Gastrocnemius medialis (tissue), 4 donors: Measurements from ENCODE around the gene CACNA1D. TPM values are rescaled to one million over a fixed set of nuclear protein-coding genes. Genes with fewer than 3 reads are reported as not detected.

Source experiments
- ATAC-seq, 2 donors: fragments of 150-250 bp; one replicate each; pipeline ENCODE4 v1.9.1; 2016
- DNase-seq, 2 donors: peaks; one replicate each; pipeline ENCODE4 v3.0.0-alpha.2; 2019
- H3K27ac ChIP-seq, 4 donors: fragments of 200-600 bp; sonication (generic); 1 replicate in 1 of 4; 2 replicates in 3 of 4; pipeline ENCODE4 v1.5.1; 2016 to 2018; ENCODE audit warnings: mild to moderate bottlenecking in 2 of 4, moderate library complexity in 1 of 4
- H3K27me3 ChIP-seq, 3 donors: fragments of 200-600 bp; sonication (generic) in 2 of 3; 1 replicate in 1 of 3; 2 replicates in 2 of 3; pipeline versions ENCODE4 v1.5.1 to v1.6.0; 2016 to 2019; ENCODE audit warnings: mild to moderate bottlenecking in 1 of 3, moderate library complexity in 1 of 3
- H3K36me3 ChIP-seq, 2 donors: fragments of 200-600 bp; sonication (generic) in 1 of 2; one replicate each; pipeline ENCODE4 v1.5.1; 2017 to 2018
- H3K4me1 ChIP-seq, 2 donors: fragments of 200-600 bp; sonication (generic) in 1 of 2; one replicate each; pipeline ENCODE4 v1.5.1; 2016 to 2017; ENCODE audit warnings: mild to moderate bottlenecking in 2 of 2
- H3K4me3 ChIP-seq, 4 donors: fragments of 200-600 bp; sonication (generic) in 3 of 4; 1 replicate in 1 of 4; 2 replicates in 3 of 4; pipeline ENCODE4 v1.5.1; 2016 to 2019; ENCODE audit warnings: mild to moderate bottlenecking in 2 of 4
- H3K9me3 ChIP-seq, 3 donors: fragments of 200-600 bp; sonication (generic) in 2 of 3; 1 replicate in 1 of 3; 2 replicates in 2 of 3; pipeline ENCODE4 v1.5.1; 2016 to 2019
- POLR2A ChIP-seq, 2 donors: fragments of 450-650 bp; IDR thresholded peaks; one replicate each; pipeline ENCODE4 v1.6.1; 2017; ENCODE audit warnings: antibody characterized with exemption in 2 of 2, mild to moderate bottlenecking in 2 of 2, moderate library complexity in 2 of 2
- in situ Hi-C, 4 donors: fragments of 200-750 bp; cut with MboI; loops; one replicate each; pipeline versions ENCODE4 v1.15.0 to v1.8.0; 2017; ENCODE audit warnings: low sequenced_read_pairs in 4 of 4
- intact Hi-C: fragments of 100-400 bp; cut with DNase I; formaldehyde crosslinking; loops from one replicate; pipeline ENCODE4 v1.15.1; 2023; ENCODE audit warnings: low total_unique reads
- total RNA-seq, 4 donors: library from RNA; depleted of rRNA; stranded (reverse); fragments of >200 nt; gene quantifications; one replicate each; pipeline versions ENCODE4 v1.1.0 to v1.2.3, GENCODE V29; 2016
- TF ChIP-seq, protein P1 (sequence below), 5 experiments: fragments of 450-650 bp in 3 of 5; fragments of 200-600 bp in 2 of 5; sonication (generic) in 2 of 5; IDR thresholded peaks in 4 of 5; conservative IDR thresholded peaks in 1 of 5; 1 replicate in 4 of 5; 2 replicates in 1 of 5; pipeline ENCODE4 v1.5.1; 2016 to 2019; ENCODE audit warnings: antibody characterized with exemption in 5 of 5, mild to moderate bottlenecking in 3 of 5, moderate library complexity in 3 of 5

Gene CACNA1D
- total RNA-seq, 4 donors from 2014 or later = 0.18 to 0.34 TPM; not detected in 2

DNA sequence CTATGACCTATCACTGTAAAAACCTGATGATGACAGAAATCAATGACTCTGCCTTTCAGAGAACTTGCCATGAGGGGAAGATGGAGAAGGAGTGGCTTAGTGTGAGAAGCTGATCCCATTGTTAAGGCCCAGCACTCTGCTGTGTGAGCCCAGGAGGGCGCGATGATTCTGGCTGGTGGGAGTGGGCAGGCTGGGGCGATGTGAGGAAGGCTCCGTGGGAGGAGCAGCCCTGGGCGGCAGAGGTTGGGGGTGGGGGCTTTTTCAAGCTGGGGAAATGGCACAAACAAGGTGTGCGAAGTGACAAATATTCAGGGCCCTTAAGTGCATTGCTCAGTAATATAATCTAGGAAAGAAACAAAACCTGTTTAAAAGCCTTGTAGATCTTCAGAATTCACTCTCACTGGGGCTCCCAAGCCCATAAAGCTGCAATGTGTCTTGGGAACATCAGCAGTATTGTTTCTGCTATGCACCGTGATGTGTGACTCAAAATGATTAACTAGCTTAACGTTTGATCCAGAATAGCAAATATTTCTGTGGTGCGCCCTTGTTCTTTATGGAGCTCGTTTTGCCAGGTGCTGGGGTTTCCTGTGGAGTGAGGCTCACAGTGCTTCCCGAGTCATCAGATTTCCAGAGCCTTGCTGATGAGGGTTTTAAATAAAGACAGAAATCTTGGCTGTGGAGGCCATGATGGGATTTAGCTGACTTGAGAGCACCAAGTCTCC, 210.8 kb downstream of the CACNA1D start:
- Histone ChIP-seq H3K4me1 (peaks cover 0 to 3% of the 10 kb centered on the region in 2 donors), H3K36me3 (no peaks in the 10 kb centered on the region), H3K9me3 (no peaks in the 10 kb centered on the region), H3K27me3 (no peaks in the 10 kb centered on the region), H3K4me3 (no peak overlapping the region), H3K27ac (no peak overlapping the region)
- DNase-seq (no peak), ATAC-seq (no peak)
- in situ Hi-C loops = loop anchor here in 1 of 4 donors (10.0 to 25.0 kb wide), 2 partner anchors 318 to 410 kb away; no protein-coding TSS in a partner anchor
- intact Hi-C loops = no loop called here
- TF ChIP-seq POLR2A (IDR thresholded peaks at IDR 0.05) = no peak
- TF ChIP-seq, protein P1, sequence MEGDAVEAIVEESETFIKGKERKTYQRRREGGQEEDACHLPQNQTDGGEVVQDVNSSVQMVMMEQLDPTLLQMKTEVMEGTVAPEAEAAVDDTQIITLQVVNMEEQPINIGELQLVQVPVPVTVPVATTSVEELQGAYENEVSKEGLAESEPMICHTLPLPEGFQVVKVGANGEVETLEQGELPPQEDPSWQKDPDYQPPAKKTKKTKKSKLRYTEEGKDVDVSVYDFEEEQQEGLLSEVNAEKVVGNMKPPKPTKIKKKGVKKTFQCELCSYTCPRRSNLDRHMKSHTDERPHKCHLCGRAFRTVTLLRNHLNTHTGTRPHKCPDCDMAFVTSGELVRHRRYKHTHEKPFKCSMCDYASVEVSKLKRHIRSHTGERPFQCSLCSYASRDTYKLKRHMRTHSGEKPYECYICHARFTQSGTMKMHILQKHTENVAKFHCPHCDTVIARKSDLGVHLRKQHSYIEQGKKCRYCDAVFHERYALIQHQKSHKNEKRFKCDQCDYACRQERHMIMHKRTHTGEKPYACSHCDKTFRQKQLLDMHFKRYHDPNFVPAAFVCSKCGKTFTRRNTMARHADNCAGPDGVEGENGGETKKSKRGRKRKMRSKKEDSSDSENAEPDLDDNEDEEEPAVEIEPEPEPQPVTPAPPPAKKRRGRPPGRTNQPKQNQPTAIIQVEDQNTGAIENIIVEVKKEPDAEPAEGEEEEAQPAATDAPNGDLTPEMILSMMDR (IDR thresholded peaks at IDR 0.05 in 4 of 5, conservative IDR thresholded peaks at IDR 0.05 in 1 of 5) = no peak

DNA sequence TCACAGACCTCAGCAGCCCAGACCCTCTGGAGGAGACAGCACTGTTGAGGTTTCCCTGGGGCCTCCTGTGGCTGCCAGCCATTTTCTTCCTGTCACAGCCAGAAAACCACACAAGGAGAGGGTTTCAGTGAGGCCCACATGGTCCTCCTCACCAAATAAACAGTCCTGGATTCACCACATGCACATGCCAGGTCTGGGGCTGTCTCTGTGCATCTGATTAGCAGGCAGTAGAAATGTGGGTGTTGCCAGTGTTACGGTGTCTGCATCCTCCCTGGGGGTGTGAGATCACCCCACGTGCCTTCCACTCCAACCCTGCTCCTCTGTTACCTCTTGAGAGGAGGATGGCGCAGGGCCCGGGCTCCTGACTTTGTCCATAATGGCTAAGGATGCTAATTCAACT, 211.4 kb downstream of the CACNA1D start:
- Histone ChIP-seq H3K4me3 (no peak overlapping the region), H3K27ac (no peak overlapping the region), H3K36me3 (no peaks in the 10 kb centered on the region), H3K4me1 (peaks cover 0 to 3% of the 10 kb centered on the region in 2 donors), H3K27me3 (no peaks in the 10 kb centered on the region), H3K9me3 (no peaks in the 10 kb centered on the region)
- in situ Hi-C loops = loop anchor here in 1 of 4 donors (10.0 to 25.0 kb wide), 2 partner anchors 318 to 411 kb away; no protein-coding TSS in a partner anchor
- TF ChIP-seq, protein P1 (IDR thresholded peaks at IDR 0.05 in 4 of 5, conservative IDR thresholded peaks at IDR 0.05 in 1 of 5) = no peak
- TF ChIP-seq POLR2A (IDR thresholded peaks at IDR 0.05) = no peak
- ATAC-seq = no peak
- DNase-seq = no peak
- intact Hi-C loops = no loop called here

DNA sequence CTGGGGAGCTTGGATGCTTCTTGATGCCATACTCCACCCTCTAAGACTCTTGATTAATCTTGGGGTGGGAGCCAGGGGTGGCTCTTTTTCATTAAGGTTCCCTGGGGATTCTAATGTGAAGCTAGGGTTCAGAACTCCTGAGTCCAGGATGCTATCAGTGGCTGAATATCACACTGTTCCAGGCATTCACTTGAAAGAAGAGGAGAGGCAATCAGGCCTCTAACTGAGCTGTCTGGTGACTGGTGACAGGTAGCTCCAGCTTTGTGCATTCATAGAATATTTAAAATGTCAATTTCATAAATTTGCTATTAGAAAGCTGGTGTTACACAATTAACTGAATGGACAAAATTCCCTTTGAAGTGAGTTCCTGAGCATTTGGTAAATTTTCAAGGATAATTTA, 212.8 kb downstream of the CACNA1D start:
- intact Hi-C loops = no loop called here
- H3K36me3 ChIP-seq = no peaks in the 10 kb centered on the region
- TF ChIP-seq, protein P1 (IDR thresholded peaks at IDR 0.05 in 4 of 5, conservative IDR thresholded peaks at IDR 0.05 in 1 of 5) = no peak
- no peak for TF ChIP-seq POLR2A (IDR thresholded peaks at IDR 0.05)
- ATAC-seq (no peak), DNase-seq (no peak)
- no peak overlapping the region for H3K27ac ChIP-seq
- in situ Hi-C loops = loop anchor here in 1 of 4 donors (10.0 to 25.0 kb wide), 2 partner anchors 320 to 412 kb away; no protein-coding TSS in a partner anchor
- H3K27me3 ChIP-seq = no peaks in the 10 kb centered on the region
- H3K9me3 ChIP-seq = no peaks in the 10 kb centered on the region
- H3K4me3 ChIP-seq = no peak overlapping the region
- peaks cover 0 to 3% of the 10 kb centered on the region in 2 donors for H3K4me1 ChIP-seq

DNA sequence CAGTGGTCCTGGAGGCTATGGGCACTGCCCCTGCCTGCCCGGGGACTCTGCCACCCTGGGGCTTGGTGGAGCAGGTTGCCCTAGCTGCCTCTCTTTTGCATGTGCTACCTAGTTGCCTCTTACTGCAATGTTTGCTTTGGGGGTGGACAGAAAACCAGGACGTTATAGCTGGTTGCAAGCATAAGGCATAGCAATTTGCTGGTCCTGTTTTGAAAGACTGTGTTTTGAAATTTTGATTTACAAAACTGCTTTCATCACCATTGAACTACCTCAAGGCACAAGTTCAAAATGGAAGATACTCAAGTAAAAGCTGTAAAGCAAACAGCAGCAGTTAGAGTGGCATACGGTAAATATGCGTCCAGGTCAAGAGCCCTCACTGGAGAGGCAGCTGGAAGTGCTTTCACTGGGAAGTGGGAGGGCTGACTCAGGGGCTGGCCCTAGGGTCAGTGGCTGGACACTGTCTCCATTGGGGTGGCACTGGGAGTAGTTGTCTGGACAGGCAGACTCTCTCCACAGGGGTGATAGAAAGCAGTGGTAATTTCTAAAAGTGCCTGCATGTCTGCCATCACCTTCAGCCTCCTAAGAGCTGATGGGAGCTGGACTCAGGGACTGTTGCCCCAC, 213.7 kb downstream of the CACNA1D start:
- no peaks in the 10 kb centered on the region for H3K36me3 ChIP-seq
- in situ Hi-C loops = loop anchor here in 1 of 4 donors (10.0 to 25.0 kb wide), 2 partner anchors 321 to 413 kb away; no protein-coding TSS in a partner anchor
- TF ChIP-seq, protein P1 (IDR thresholded peaks at IDR 0.05 in 4 of 5, conservative IDR thresholded peaks at IDR 0.05 in 1 of 5) = no peak
- TF ChIP-seq POLR2A (IDR thresholded peaks at IDR 0.05) = no peak
- DNase-seq (no peak), ATAC-seq (no peak)
- H3K27ac ChIP-seq = no peak overlapping the region
- no peak overlapping the region for H3K4me3 ChIP-seq
- no peaks in the 10 kb centered on the region for H3K27me3 ChIP-seq
- H3K9me3 ChIP-seq = no peaks in the 10 kb centered on the region
- H3K4me1 ChIP-seq = peaks cover 0 to 3% of the 10 kb centered on the region in 2 donors
- intact Hi-C loops = no loop called here
